Measurements from ENCODE around the gene CEP164.

DNA sequence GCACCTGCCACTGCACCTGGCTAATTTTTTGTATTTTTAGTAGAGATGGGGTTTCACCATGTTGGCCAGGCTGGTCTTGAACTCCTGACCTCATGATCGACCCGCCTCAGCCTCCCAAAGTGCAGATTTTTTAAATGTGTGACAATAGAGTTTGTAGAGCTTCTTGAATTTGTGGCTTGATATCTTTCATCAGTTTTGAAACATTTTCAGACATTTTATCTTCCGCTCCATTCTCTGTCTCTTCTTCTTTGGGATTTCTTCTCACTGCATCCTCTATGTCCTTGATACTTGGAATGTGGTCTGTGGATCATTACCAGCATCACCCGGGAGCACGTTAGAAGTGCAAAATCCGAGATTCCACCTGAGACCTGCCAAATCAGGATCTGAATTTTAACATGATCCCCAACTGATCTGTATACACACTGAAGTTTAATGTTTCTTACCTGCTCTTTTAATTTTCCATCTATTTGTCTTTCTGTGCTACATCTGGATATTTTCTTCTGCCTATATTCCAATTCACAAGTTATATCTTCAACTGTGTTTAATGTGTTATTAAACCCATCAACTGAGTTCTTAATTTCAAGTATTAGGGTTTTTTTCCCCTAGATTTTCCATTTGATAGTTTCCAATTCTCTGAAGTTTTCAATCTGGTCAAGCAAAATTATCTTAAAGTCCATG lies 126.4 kb downstream of the CEP164 start:
- no peak for TF ChIP-seq POLR2A (IDR thresholded peaks at IDR 0.05; ENCODE audit: low read depth, low read length)
- no peak for TF ChIP-seq NFE2L2 (IDR thresholded peaks at IDR 0.05; ENCODE audit: low read depth, low read length)
- no peak for TF ChIP-seq BHLHE40 (IDR thresholded peaks at IDR 0.05; ENCODE audit: low read depth, low read length)
- TF ChIP-seq, protein P1, sequence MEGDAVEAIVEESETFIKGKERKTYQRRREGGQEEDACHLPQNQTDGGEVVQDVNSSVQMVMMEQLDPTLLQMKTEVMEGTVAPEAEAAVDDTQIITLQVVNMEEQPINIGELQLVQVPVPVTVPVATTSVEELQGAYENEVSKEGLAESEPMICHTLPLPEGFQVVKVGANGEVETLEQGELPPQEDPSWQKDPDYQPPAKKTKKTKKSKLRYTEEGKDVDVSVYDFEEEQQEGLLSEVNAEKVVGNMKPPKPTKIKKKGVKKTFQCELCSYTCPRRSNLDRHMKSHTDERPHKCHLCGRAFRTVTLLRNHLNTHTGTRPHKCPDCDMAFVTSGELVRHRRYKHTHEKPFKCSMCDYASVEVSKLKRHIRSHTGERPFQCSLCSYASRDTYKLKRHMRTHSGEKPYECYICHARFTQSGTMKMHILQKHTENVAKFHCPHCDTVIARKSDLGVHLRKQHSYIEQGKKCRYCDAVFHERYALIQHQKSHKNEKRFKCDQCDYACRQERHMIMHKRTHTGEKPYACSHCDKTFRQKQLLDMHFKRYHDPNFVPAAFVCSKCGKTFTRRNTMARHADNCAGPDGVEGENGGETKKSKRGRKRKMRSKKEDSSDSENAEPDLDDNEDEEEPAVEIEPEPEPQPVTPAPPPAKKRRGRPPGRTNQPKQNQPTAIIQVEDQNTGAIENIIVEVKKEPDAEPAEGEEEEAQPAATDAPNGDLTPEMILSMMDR (conservative IDR thresholded peaks at IDR 0.05; ENCODE audit: low read depth, low read length), result no peak

Measured in IMR-90 (cell line).